Tibial artery (tissue), 4 donors: Measurements from ENCODE around the gene CELF1.

Source experiments
- DNase-seq, 2 donors: peaks; one replicate each; pipeline ENCODE4 v3.0.0-alpha.2; 2019
- H3K27ac ChIP-seq, 2 donors: fragments of 200-600 bp; sonication (generic) in 1 of 2; 1 replicate in 1 of 2; 2 replicates in 1 of 2; pipeline ENCODE4 v1.5.1; 2018 to 2019; ENCODE audit warnings: mild to moderate bottlenecking in 1 of 2
- H3K27me3 ChIP-seq, 2 donors: fragments of 200-600 bp; sonication (generic) in 1 of 2; one replicate each; pipeline versions ENCODE4 v1.5.1 to v1.6.0; 2016 to 2019
- H3K36me3 ChIP-seq, 3 donors: fragments of 200-600 bp; sonication (generic) in 2 of 3; one replicate each; pipeline ENCODE4 v1.5.1; 2016 to 2019; ENCODE audit warnings: mild to moderate bottlenecking in 2 of 3
- H3K4me1 ChIP-seq, 4 donors: fragments of 200-600 bp; sonication (generic) in 2 of 4; 1 replicate in 3 of 4; 2 replicates in 1 of 4; pipeline ENCODE4 v1.5.1; 2016 to 2019
- H3K4me3 ChIP-seq, 2 donors: fragments of 200-600 bp; sonication (generic) in 1 of 2; 1 replicate in 1 of 2; 2 replicates in 1 of 2; pipeline ENCODE4 v1.5.1; 2018 to 2019; ENCODE audit warnings: mild to moderate bottlenecking in 2 of 2
- H3K9me3 ChIP-seq, 3 donors: fragments of 200-600 bp; sonication (generic) in 1 of 3; one replicate each; pipeline ENCODE4 v1.5.1; 2016 to 2019
- intact Hi-C: fragments of 100-400 bp; cut with DNase I; formaldehyde crosslinking; loops from one replicate; pipeline ENCODE4 v1.15.0; 2023; ENCODE audit warnings: low total_unique reads
- TF ChIP-seq, protein P1 (sequence below), 2 experiments: fragments of 200-600 bp in 1 of 2; fragments of 450-650 bp in 1 of 2; IDR thresholded peaks; one replicate each; pipeline ENCODE4 v1.5.1; 2017 to 2019; ENCODE audit warnings: antibody characterized with exemption in 2 of 2, mild to moderate bottlenecking in 1 of 2, moderate library complexity in 1 of 2

The CELF1 gene

DNA sequence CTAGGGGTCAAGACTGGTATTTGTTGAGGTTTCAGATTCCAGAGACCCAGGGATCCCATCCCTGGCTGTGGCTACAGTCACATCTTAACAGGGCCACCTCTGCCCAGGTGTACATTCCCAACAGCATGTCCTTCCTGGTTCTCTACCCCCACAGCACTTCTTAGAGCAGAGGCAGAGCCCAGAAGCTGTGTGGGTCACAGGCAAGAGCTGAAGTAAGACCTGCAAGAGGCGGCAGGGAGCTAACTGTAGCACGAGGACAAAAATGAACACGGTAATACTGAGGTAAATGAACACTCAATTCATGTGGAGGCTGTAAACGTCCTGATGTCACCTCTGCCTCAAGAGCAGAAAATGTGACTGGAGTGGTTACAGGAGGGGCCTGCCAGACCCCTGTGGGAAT is 82.3 kb downstream of the CELF1 start:
- DNase-seq = no peak

DNA sequence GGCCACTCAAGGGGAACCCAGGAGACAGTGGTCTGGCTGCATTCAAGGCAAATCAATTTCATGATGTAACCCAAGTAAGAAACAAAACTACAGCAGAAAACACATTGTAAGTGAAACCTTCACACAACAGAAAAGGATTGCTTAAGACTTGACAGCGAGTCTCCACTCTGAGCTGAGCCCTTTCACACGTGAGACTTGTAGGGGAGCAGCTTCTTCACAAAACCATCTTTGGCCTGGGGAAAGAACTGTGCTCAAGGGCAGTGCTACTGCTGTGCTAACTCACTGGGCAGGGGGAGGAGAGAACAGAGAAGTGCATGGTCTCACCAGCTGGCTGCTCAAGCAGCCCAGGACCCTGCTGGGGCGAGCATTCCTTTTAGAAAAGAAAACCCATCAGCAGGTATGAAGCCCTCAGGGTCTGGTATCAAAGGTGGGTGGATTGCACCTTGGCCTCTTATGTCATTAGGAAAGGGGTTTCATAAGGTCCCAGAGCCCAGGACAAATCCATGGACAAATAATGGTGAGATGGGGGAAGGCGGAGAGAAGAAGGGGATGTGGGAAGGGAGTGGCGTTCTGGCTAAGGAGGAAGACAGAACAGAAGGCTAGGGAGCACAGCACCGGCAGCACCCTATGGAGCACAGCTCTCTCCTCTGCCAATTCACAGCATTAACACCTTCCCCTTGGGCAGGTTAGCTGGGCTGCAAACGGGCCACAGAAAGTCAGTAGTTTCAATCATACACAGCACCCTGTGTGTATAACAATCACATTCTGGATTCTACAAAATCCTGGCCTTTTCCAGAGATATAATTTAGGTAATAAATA is 83.4 kb downstream of the CELF1 start:
- Histone ChIP-seq H3K36me3 (peaks cover 41 to 55% (median 50%) of the 10 kb centered on the region in 3 donors), H3K27me3 (no peaks in the 10 kb centered on the region), H3K4me1 (peaks cover 0 to 54% (median 19%) of the 10 kb centered on the region in 4 donors), H3K4me3 (no peak overlapping the region), H3K27ac (peak overlapping the region; percentile 19 to 44), H3K9me3 (no peaks in the 10 kb centered on the region)
- intact Hi-C loops = no loop called here
- TF ChIP-seq, protein P1, sequence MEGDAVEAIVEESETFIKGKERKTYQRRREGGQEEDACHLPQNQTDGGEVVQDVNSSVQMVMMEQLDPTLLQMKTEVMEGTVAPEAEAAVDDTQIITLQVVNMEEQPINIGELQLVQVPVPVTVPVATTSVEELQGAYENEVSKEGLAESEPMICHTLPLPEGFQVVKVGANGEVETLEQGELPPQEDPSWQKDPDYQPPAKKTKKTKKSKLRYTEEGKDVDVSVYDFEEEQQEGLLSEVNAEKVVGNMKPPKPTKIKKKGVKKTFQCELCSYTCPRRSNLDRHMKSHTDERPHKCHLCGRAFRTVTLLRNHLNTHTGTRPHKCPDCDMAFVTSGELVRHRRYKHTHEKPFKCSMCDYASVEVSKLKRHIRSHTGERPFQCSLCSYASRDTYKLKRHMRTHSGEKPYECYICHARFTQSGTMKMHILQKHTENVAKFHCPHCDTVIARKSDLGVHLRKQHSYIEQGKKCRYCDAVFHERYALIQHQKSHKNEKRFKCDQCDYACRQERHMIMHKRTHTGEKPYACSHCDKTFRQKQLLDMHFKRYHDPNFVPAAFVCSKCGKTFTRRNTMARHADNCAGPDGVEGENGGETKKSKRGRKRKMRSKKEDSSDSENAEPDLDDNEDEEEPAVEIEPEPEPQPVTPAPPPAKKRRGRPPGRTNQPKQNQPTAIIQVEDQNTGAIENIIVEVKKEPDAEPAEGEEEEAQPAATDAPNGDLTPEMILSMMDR (IDR thresholded peaks at IDR 0.05) = no peak
- peak in 1 of 2 donors; percentile 45 for DNase-seq

More for the DNA sequence above, 82.3 kb downstream of the CELF1 start:
- no peak overlapping the region for H3K4me3 ChIP-seq
- TF ChIP-seq, protein P1 (IDR thresholded peaks at IDR 0.05) = no peak
- H3K36me3 ChIP-seq = peaks cover 52 to 65% (median 61%) of the 10 kb centered on the region in 3 donors
- H3K27me3 ChIP-seq = no peaks in the 10 kb centered on the region
- H3K27ac ChIP-seq = peak overlapping the region; percentile 19 to 44
- H3K4me1 ChIP-seq = peaks cover 0 to 47% (median 19%) of the 10 kb centered on the region in 4 donors
- intact Hi-C loops = no loop called here
- H3K9me3 ChIP-seq = no peaks in the 10 kb centered on the region

DNA sequence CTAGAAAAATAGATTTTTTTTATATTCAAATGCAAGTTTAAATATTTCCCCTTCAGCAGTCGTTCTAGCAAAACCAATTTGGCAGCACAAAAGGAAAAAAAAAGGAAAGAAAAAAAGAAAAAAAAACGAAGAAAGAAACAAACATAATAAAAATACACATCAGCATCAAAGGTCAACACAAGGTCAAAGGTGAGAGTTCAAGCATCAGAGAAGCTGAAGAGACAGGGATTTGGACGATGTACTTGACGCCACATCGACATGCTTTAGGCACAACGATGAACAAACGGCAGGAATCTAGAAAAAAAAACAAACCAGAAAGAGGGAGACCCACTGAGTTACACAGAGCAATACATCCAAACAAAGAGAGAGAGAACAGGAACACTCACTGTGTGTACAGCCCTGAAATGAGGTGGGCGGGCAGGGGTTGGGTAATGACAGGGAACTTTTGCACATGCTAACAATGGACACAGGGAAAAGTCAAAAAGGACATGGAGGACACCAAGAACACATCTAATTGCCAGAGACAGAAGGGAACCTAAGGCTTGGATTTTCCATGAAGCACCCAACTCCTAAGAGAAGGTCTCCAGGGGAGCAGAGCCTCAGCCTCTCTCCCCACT is 84.2 kb downstream of the CELF1 start:
- intact Hi-C loops = no loop called here
- peaks cover 32 to 54% (median 41%) of the 10 kb centered on the region in 3 donors for H3K36me3 ChIP-seq

DNA sequence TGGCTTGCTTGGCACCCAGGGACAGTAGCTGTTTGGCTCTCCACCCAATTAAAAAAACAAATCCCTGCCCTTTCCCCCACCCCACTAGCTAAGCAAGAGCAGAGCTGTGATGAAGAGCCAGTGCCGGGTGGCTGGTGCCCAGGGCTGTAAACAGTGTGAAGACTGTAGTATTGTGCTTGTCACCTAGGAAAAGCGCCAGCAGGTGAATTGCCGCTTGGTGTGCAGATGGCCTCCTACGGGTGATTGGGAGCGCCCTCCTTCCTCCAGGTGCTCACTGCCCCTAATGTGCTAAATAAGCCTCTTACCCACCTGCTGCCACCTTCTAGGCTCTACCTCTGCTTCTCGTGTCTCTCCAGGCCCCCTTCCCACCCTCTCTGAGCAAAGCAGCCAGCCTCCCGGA is 85.6 kb downstream of the CELF1 start:
- Histone ChIP-seq H3K9me3 (no peaks in the 10 kb centered on the region), H3K27me3 (no peaks in the 10 kb centered on the region), H3K4me3 (no peak overlapping the region), H3K36me3 (peaks cover 19 to 43% (median 27%) of the 10 kb centered on the region in 3 donors), H3K4me1 (peaks cover 0 to 54% (median 19%) of the 10 kb centered on the region in 4 donors), H3K27ac (peak overlapping the region; percentile 27 to 55)
- TF ChIP-seq, protein P1 (IDR thresholded peaks at IDR 0.05) = no peak
- peak in 1 of 2 donors; percentile 51 for DNase-seq
- intact Hi-C loops = no loop called here

More for the DNA sequence above, 84.2 kb downstream of the CELF1 start:
- Histone ChIP-seq H3K9me3 (no peaks in the 10 kb centered on the region), H3K27me3 (no peaks in the 10 kb centered on the region), H3K4me3 (no peak overlapping the region), H3K27ac (peak overlapping the region; percentile 19 to 44), H3K4me1 (peaks cover 0 to 54% (median 19%) of the 10 kb centered on the region in 4 donors)
- TF ChIP-seq, protein P1 (IDR thresholded peaks at IDR 0.05) = no peak
- DNase-seq = peak in 1 of 2 donors; percentile 34

DNA sequence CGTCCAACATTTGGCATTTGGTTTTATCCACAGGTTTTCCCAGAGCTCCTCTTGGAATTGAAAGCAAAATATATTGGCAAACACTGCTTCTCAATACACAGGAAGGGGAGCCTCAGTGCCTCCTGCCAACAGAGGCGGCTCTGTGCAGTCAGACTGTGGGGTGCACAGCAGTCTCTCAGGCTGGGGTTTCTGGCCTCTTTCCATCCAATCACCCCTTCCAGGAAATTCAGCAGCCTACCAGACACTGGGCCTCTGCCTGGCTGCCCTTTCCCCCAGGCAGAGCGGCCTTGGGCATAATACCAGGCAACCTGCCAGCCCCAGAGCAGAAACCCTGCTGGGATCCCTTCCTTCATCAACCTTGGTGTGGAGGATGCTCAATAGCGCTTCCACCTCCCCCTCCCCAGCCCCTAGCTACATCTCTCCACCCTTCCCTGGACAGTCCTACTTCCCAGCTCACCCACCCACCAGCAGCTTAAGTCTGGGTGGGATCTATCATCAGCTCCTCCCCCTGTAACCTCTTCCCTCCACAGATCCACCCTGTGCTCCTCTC is 86.2 kb downstream of the CELF1 start:
- Histone ChIP-seq H3K9me3 (no peaks in the 10 kb centered on the region), H3K36me3 (peaks cover 13 to 41% (median 22%) of the 10 kb centered on the region in 3 donors), H3K4me1 (peaks cover 0 to 54% (median 19%) of the 10 kb centered on the region in 4 donors), H3K27ac (peak overlapping the region; percentile 27 to 55), H3K4me3 (no peak overlapping the region), H3K27me3 (no peaks in the 10 kb centered on the region)
- DNase-seq = peak in 1 of 2 donors; percentile 62
- TF ChIP-seq, protein P1 (IDR thresholded peaks at IDR 0.05) = no peak
- intact Hi-C loops = no loop called here
